Upper lobe of left lung (tissue), 6 donors: ENCODE results near the gene ZNF273. TPM values are rescaled to one million over a fixed set of nuclear protein-coding genes. Genes with fewer than 3 reads are reported as not detected.
A peak's percentile ranks its signal among the peaks of the same experiment; 100 is the strongest.

Experiments used
- ATAC-seq, 2 donors: fragments of 200-7000 bp; cut with Tn5 transposase; one replicate each; pipeline ENCODE4 v1.9.1; 2022; ENCODE audit warnings: mild to moderate bottlenecking in 2 of 2, moderate library complexity in 2 of 2; ENCODE audit not compliant: low FRiP score in 2 of 2
- DNase-seq, 2 donors: peaks; one replicate each; pipeline ENCODE4 v3.0.0-alpha.2; 2019 to 2020
- H3K27ac ChIP-seq, 4 donors: fragments of 200-600 bp; sonication (generic); one replicate each; pipeline ENCODE4 v1.5.1; 2016 to 2019
- H3K27me3 ChIP-seq, 4 donors: fragments of 200-600 bp; sonication (generic); one replicate each; pipeline ENCODE4 v1.5.1; 2017 to 2019
- H3K36me3 ChIP-seq, 4 donors: fragments of 200-600 bp; sonication (generic); one replicate each; pipeline ENCODE4 v1.5.1; 2016 to 2019
- H3K4me1 ChIP-seq, 4 donors: fragments of 200-600 bp; sonication (generic); one replicate each; pipeline ENCODE4 v1.5.1; 2018 to 2019
- H3K4me3 ChIP-seq, 4 donors: fragments of 200-600 bp; sonication (generic); one replicate each; pipeline ENCODE4 v1.5.1; 2017 to 2019; ENCODE audit warnings: mild to moderate bottlenecking in 2 of 4, moderate library complexity in 1 of 4
- H3K9me3 ChIP-seq, 4 donors: fragments of 200-600 bp; sonication (generic); one replicate each; pipeline ENCODE4 v1.5.1; 2018 to 2019
- CTCF ChIP-seq, 6 experiments: fragments of 450-650 bp in 4 of 6; fragments of 200-600 bp in 2 of 6; sonication (generic) in 2 of 6; IDR thresholded peaks; one replicate each; pipeline ENCODE4 v1.5.1; 2016 to 2019; ENCODE audit warnings: antibody characterized with exemption in 6 of 6
- EP300 ChIP-seq, 4 donors: sonication (generic); formaldehyde crosslinking; IDR thresholded peaks; one replicate each; pipeline ENCODE4 v1.5.1; 2017; ENCODE audit warnings: antibody characterized with exemption in 4 of 4, control low read depth in 2 of 4
- POLR2A ChIP-seq, 4 donors: fragments of 450-650 bp; IDR thresholded peaks; one replicate each; pipeline ENCODE4 v1.5.1; 2016 to 2017; ENCODE audit warnings: antibody characterized with exemption in 4 of 4, mild to moderate bottlenecking in 2 of 4
- POLR2AphosphoS5 ChIP-seq, 2 donors: sonication (generic); formaldehyde crosslinking; IDR thresholded peaks; one replicate each; pipeline ENCODE4 v1.5.1; 2017; ENCODE audit warnings: antibody characterized with exemption in 2 of 2
- WGBS, 2 donors: methylation state at CpG; one replicate each; pipeline ENCODE4 v1.1.5; 2017 to 2018; 5-methylcytosine and 5-hydroxymethylcytosine counted together
- total RNA-seq, 6 donors: library from RNA; depleted of rRNA in 4 of 6; stranded (reverse); fragments of >200 nt in 4 of 6; gene quantifications; one replicate each; pipeline versions ENCODE4 v1.1.0 to v1.2.1, GENCODE V29; 2016 to 2021
- donor health status: DM: no; HTN: no; CAD: no; lungs with moderate emphysema.
- donor health status: DM: no; HTN: yes; CAD: no; lungs with severe emphysema.

Gene ZNF273
- total RNA-seq, 6 donors from 2014 or later, result 3.2 to 29.6 (median 7.6) TPM

- Histone ChIP-seq H3K27ac (no peak overlapping the region), H3K36me3 (no peaks in the 10 kb centered on the region), H3K27me3 (no peaks in the 10 kb centered on the region), H3K4me3 (no peak overlapping the region), H3K9me3 (peaks cover 0 to 9% (median 0%) of the 10 kb centered on the region in 4 donors), H3K4me1 (peaks cover 0 to 7% (median 2%) of the 10 kb centered on the region in 4 donors)
- WGBS, 2 donors, result 91 to 93% methylated on average over 10 of the region's 10 CpGs
- no peak for TF ChIP-seq CTCF (IDR thresholded peaks at IDR 0.05)
- TF ChIP-seq POLR2A (IDR thresholded peaks at IDR 0.05), result no peak
- no peak for TF ChIP-seq EP300 (IDR thresholded peaks at IDR 0.05)
- TF ChIP-seq POLR2AphosphoS5 (IDR thresholded peaks at IDR 0.05), result no peak
- DNase-seq (no peak), ATAC-seq (no peak)
Measured at GRCh38 chr7:64873155-64873500, 29.9 kb upstream of the ZNF273 start.

DNA sequence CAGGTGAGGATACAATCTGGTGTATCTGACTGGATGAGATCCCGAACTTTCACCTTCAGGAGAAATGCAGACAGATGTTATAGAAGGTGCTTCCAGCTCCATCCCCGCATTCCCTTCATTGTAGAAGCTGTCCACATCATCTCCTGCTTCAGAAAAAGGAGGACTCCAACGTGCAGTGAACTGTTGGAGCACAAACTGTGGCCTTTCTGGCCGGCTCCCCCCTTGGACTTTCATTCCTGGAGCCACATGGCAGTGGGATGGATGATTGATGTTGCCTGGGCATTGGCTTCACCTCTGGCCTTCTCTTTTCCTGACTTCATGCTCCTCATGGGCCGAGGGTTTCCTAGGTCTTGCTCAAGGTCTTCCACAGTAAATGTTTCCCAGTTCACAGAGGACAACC lies 29.6 kb upstream of the ZNF273 start:
- Histone ChIP-seq H3K36me3 (no peaks in the 10 kb centered on the region), H3K27ac (no peak overlapping the region), H3K4me1 (peaks cover 0 to 7% (median 2%) of the 10 kb centered on the region in 4 donors), H3K9me3 (peaks cover 0 to 9% (median 0%) of the 10 kb centered on the region in 4 donors), H3K4me3 (no peak overlapping the region), H3K27me3 (no peaks in the 10 kb centered on the region)
- ATAC-seq (no peak), DNase-seq (no peak)
- no peak for TF ChIP-seq EP300 (IDR thresholded peaks at IDR 0.05)
- no peak for TF ChIP-seq CTCF (IDR thresholded peaks at IDR 0.05)
- TF ChIP-seq POLR2A (IDR thresholded peaks at IDR 0.05), result no peak
- no peak for TF ChIP-seq POLR2AphosphoS5 (IDR thresholded peaks at IDR 0.05)
- 62 to 71% methylated on average over 5 of the region's 5 CpGs for WGBS, 2 donors

DNA sequence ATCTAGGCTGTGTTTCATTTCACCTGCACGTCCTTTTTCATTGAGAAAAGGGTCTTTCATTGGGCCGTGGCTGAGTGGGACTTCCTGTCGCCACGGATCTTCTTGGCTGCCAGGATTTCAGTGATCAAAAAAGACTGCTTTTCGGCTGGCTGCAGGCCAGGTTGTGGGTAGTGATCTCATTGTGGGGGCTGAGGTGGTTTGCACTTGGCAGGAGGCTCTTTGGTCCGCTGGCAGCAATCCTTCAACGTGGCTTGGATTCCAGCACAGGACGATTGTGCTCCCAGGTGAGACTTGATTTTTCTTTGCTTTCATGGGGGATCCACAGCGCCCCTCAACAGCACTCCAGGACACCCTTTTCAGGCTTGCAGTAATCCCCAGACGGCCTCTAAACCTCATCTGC lies 29.0 kb upstream of the ZNF273 start:
- DNase-seq (no peak), ATAC-seq (no peak)
- Histone ChIP-seq H3K9me3 (peaks cover 0 to 8% (median 0%) of the 10 kb centered on the region in 4 donors), H3K27me3 (no peaks in the 10 kb centered on the region), H3K4me3 (no peak overlapping the region), H3K4me1 (peaks cover 0 to 7% (median 2%) of the 10 kb centered on the region in 4 donors), H3K27ac (no peak overlapping the region), H3K36me3 (no peaks in the 10 kb centered on the region)
- TF ChIP-seq POLR2A (IDR thresholded peaks at IDR 0.05) (no peak), EP300 (IDR thresholded peaks at IDR 0.05) (no peak), CTCF (IDR thresholded peaks at IDR 0.05) (no peak), POLR2AphosphoS5 (IDR thresholded peaks at IDR 0.05) (no peak)
- WGBS, 2 donors, result 66 to 76% methylated on average over 6 to 10 of the region's 10 CpGs

GRCh38 chr7:64874562-64875250 lies 28.4 kb upstream of the ZNF273 start:
- peak in 1 of 2 donors; percentile 66 for DNase-seq
- no peak for ATAC-seq
- WGBS, 2 donors, result 74 to 82% methylated on average over 12 to 23 of the region's 23 CpGs

More at GRCh38 chr7:64874562-64875250, 28.4 kb upstream of the ZNF273 start:
- Histone ChIP-seq H3K4me3 (no peak overlapping the region), H3K36me3 (no peaks in the 10 kb centered on the region), H3K4me1 (peaks cover 0 to 7% (median 2%) of the 10 kb centered on the region in 4 donors), H3K27ac (no peak overlapping the region), H3K9me3 (peaks cover 0 to 2% (median 0%) of the 10 kb centered on the region in 4 donors), H3K27me3 (no peaks in the 10 kb centered on the region)
- TF ChIP-seq POLR2AphosphoS5 (IDR thresholded peaks at IDR 0.05), result no peak
- no peak for TF ChIP-seq EP300 (IDR thresholded peaks at IDR 0.05)
- no peak for TF ChIP-seq CTCF (IDR thresholded peaks at IDR 0.05)
- TF ChIP-seq POLR2A (IDR thresholded peaks at IDR 0.05), result no peak
